SU-DHL-6 (cell line): ENCODE results near the gene CLIC4.
"Not testable (repeated sequence)": the region's sequence is repeated elsewhere in the genome, so short reads cannot be mapped to it uniquely, and the experiment has no call there.

ENCODE experiments used
- H2AFZ ChIP-seq: fragments of 200-600 bp; sonication (generic); 2 replicates; pipeline ENCODE4 v1.6.1; 2014; ENCODE audit warnings: low read depth, mild to moderate bottlenecking, moderate library complexity, mixed read lengths, antibody characterized with exemption, low read length; ENCODE audit not compliant: severe bottlenecking
- H3F3A ChIP-seq: fragments of 200-600 bp; shearing (Covaris generic); 2 replicates; pipeline ENCODE4 v1.6.0; 2016; ENCODE audit warnings: antibody characterized with exemption, mild to moderate bottlenecking; ENCODE audit not compliant: insufficient read depth
- H3K27ac ChIP-seq: fragments of 200-600 bp; sonication (generic); 2 replicates; pipeline ENCODE4 v1.5.1; 2016; ENCODE audit warnings: low read depth, mild to moderate bottlenecking, low read length, moderate library complexity, mixed read lengths
- H3K27me3 ChIP-seq: fragments of 200-600 bp; sonication (generic), shearing (Covaris generic); 2 replicates; pipeline ENCODE4 v1.6.0; 2014; ENCODE audit warnings: mild to moderate bottlenecking, low read length
- H3K36me3 ChIP-seq: fragments of 200-600 bp; sonication (generic); 2 replicates; pipeline ENCODE4 v1.6.1; 2014; ENCODE audit warnings: mild to moderate bottlenecking, low read length, mixed read lengths
- H3K4me2 ChIP-seq: fragments of 300-600, 200-600 bp; shearing (Covaris generic), sonication (generic); 2 replicates; pipeline ENCODE4 v1.6.0; 2014; ENCODE audit warnings: low read length, low read depth, mild to moderate bottlenecking; ENCODE audit not compliant: poor library complexity, severe bottlenecking
- H3K4me3 ChIP-seq: fragments of 200-600 bp; sonication (generic); 2 replicates; pipeline ENCODE4 v1.5.1; 2014; ENCODE audit warnings: antibody characterized with exemption, low read length, mild to moderate bottlenecking, mixed read lengths; ENCODE audit not compliant: insufficient read depth, poor library complexity, severe bottlenecking
- H3K79me2 ChIP-seq: fragments of 200-600 bp; sonication (generic); 2 replicates; pipeline ENCODE4 v1.6.1; 2014; ENCODE audit warnings: mild to moderate bottlenecking, low read length, moderate library complexity; ENCODE audit not compliant: insufficient read depth
- H3K9ac ChIP-seq: fragments of 200-600 bp; sonication (generic); 2 replicates; pipeline ENCODE4 v1.7.0; 2014; ENCODE audit warnings: mild to moderate bottlenecking, low read length
- H3K9me2 ChIP-seq: fragments of 200-600 bp; sonication (generic); replicated peaks from 2 replicates; pipeline ENCODE4 v1.6.1; 2014; ENCODE audit warnings: low read length; ENCODE audit not compliant: insufficient read depth
- H3K9me3 ChIP-seq: fragments of 200-600 bp; sonication (generic); 2 replicates; pipeline ENCODE4 v1.6.1; 2014; ENCODE audit warnings: low read length, mixed read lengths; ENCODE audit not compliant: insufficient read depth
- H4K20me1 ChIP-seq: fragments of 200-600 bp; sonication (generic); 2 replicates; pipeline ENCODE4 v1.6.1; 2014; ENCODE audit warnings: low read depth, mild to moderate bottlenecking, antibody characterized with exemption, low read length, moderate library complexity, mixed read lengths
- EZH2phosphoT487 ChIP-seq: fragments of 200-600 bp; sonication (generic), shearing (Covaris generic); conservative IDR thresholded peaks from 2 replicates; pipeline ENCODE4 v1.6.1; 2018; ENCODE audit warnings: mild to moderate bottlenecking, antibody characterized with exemption, low read length, moderate library complexity, mixed read lengths
- TF ChIP-seq, protein P1 (sequence below): fragments of 200-600 bp; sonication (generic); IDR thresholded peaks from one replicate; pipeline ENCODE4 v1.5.1; 2017; ENCODE audit warnings: antibody characterized with exemption, mild to moderate bottlenecking, low read length, moderate library complexity; ENCODE audit not compliant: insufficient read depth, poor library complexity, severe bottlenecking

CLIC4 gene

DNA sequence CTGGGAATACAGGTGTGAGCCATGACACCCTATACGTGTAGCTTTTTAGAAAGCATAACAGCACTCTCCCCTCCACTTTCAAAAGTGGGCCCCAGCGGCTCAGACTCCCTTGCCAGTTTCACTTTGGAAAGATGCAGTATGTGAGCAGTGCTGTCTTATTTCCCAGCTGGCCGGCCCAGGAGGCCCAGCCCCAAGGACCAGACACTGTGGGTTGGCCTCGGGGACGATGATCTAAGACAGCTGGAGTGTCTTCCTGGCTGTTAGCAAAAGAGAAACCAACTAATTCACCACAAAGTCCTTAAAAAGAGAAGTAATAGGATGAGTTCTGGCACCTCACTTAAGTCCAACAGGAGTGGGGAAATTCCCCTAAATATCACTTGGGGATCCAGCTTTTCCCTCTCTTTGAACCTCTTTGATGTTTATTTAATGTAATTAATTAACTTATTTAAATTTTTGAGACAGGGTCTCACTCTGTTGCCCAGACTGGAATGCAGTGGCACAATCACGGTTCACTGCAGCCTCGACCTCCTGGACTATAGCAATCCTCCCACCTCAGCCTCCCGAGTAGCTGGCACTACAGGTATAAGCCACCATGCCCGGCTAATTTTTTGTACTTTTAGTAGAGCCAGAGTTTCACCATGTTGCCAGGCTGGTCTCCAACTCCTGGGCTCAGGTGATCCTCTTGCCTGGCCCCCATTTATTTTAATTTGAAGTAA, 17.6 kb upstream of the CLIC4 start:
- Histone ChIP-seq H3K9me3 (no peaks in the 10 kb centered on the region), H3K27ac (no peak overlapping the region), H3K4me3 (no peak overlapping the region), H2AFZ (no peak overlapping the region), H3K4me2 (peak overlapping the region; percentile 25), H3K27me3 (no peaks in the 10 kb centered on the region), H3K79me2 (no peaks in the 10 kb centered on the region), H3K9ac (no peak overlapping the region), H3F3A (no peaks in the 10 kb centered on the region), H3K36me3 (no peaks in the 10 kb centered on the region), H3K9me2 (no peaks in the 10 kb centered on the region), H4K20me1 (no peaks in the 10 kb centered on the region)
- no peak for TF ChIP-seq EZH2phosphoT487
- TF ChIP-seq, protein P1, sequence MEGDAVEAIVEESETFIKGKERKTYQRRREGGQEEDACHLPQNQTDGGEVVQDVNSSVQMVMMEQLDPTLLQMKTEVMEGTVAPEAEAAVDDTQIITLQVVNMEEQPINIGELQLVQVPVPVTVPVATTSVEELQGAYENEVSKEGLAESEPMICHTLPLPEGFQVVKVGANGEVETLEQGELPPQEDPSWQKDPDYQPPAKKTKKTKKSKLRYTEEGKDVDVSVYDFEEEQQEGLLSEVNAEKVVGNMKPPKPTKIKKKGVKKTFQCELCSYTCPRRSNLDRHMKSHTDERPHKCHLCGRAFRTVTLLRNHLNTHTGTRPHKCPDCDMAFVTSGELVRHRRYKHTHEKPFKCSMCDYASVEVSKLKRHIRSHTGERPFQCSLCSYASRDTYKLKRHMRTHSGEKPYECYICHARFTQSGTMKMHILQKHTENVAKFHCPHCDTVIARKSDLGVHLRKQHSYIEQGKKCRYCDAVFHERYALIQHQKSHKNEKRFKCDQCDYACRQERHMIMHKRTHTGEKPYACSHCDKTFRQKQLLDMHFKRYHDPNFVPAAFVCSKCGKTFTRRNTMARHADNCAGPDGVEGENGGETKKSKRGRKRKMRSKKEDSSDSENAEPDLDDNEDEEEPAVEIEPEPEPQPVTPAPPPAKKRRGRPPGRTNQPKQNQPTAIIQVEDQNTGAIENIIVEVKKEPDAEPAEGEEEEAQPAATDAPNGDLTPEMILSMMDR: no peak

GRCh38 chr1:24728982-24729381, 16.3 kb upstream of the CLIC4 start:
- Histone ChIP-seq H3K36me3 (no peaks in the 10 kb centered on the region), H3K4me3 (no peak overlapping the region), H3K27ac (no peak overlapping the region), H3K79me2 (no peaks in the 10 kb centered on the region), H4K20me1 (no peaks in the 10 kb centered on the region), H3K9ac (no peak overlapping the region), H3K27me3 (no peaks in the 10 kb centered on the region), H3K9me2 (no peaks in the 10 kb centered on the region), H3K9me3 (no peaks in the 10 kb centered on the region), H3K4me2 (no peak overlapping the region), H2AFZ (no peak overlapping the region), H3F3A (no peaks in the 10 kb centered on the region)
- TF ChIP-seq, protein P1: no peak
- TF ChIP-seq EZH2phosphoT487: no peak

DNA sequence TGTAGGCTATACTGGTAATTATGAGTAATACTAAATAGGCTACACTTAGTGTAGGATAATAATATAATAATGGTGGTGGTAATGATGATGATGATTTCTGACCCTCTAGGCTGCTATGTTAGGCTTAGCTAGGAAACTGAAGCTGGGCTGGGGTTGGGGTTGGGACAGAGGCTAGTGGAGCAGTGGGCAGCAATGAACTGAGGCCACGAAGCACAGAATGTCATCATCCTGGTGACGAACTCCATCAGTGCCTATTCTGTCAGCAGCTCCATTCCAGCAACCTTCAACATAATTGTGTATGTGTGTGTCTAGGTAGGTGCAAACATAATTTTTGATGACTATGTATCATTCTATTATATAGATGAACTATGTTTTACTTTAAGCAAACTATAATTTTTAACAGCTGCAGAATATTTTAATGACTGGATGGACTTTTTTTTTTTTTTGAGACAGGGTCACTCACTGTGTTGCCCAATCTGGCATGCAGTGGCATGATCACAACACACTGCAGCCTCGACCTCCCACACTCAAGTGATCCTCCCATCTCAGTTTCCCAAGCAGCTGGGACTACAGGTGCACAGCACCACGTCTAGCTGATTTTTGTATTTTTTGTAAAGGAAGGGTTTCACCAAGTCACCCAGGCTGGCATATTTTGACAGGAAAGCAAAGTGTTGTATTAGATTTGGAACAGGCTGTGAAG, 12.9 kb upstream of the CLIC4 start:
- Histone ChIP-seq H3K36me3 (no peaks in the 10 kb centered on the region), H3K27me3 (no peaks in the 10 kb centered on the region), H3K27ac (0 out of 2 replicates have a peak overlapping the region, but pooled peaks have one; percentile 2), H3K9ac (no peak overlapping the region), H3K4me2 (peak overlapping the region; percentile 15), H3F3A (peaks cover 1% of the 10 kb centered on the region; the same call in 1 of the 2 replicates), H3K4me3 (no peak overlapping the region), H3K9me3 (no peaks in the 10 kb centered on the region), H3K79me2 (no peaks in the 10 kb centered on the region), H2AFZ (no peak overlapping the region), H3K9me2 (no peaks in the 10 kb centered on the region), H4K20me1 (no peaks in the 10 kb centered on the region)
- TF ChIP-seq EZH2phosphoT487: no peak
- TF ChIP-seq, protein P1: no peak

- not testable (repeated sequence) for H3K79me2 ChIP-seq, H3F3A ChIP-seq, H3K4me3 ChIP-seq, H3K27me3 ChIP-seq, H3K9me3 ChIP-seq, H3K36me3 ChIP-seq, H3K9ac ChIP-seq, H2AFZ ChIP-seq, H4K20me1 ChIP-seq, H3K27ac ChIP-seq, H3K9me2 ChIP-seq
- H3K4me2 ChIP-seq: peak overlapping the region; percentile 15
Measured at GRCh38 chr1:24733342-24733741, 11.9 kb upstream of the CLIC4 start.
